A549 treated with DMSO at 1 μM for 4 hours (cell line): ENCODE results near the gene FFAR3. TPM values are rescaled to one million over a fixed set of nuclear protein-coding genes. Genes with fewer than 3 reads are reported as not detected.

Experiments used
- total RNA-seq: library from RNA; stranded (reverse); fragments of 200-300 nt; extraction: Qiagen RNA extraction; gene quantifications from 5 replicates; pipeline ENCODE4 v1.2.3, GENCODE V29; 2022; ENCODE audit warnings: low read depth

FFAR3 gene
- total RNA-seq = not detected in 5 replicates

DNA sequence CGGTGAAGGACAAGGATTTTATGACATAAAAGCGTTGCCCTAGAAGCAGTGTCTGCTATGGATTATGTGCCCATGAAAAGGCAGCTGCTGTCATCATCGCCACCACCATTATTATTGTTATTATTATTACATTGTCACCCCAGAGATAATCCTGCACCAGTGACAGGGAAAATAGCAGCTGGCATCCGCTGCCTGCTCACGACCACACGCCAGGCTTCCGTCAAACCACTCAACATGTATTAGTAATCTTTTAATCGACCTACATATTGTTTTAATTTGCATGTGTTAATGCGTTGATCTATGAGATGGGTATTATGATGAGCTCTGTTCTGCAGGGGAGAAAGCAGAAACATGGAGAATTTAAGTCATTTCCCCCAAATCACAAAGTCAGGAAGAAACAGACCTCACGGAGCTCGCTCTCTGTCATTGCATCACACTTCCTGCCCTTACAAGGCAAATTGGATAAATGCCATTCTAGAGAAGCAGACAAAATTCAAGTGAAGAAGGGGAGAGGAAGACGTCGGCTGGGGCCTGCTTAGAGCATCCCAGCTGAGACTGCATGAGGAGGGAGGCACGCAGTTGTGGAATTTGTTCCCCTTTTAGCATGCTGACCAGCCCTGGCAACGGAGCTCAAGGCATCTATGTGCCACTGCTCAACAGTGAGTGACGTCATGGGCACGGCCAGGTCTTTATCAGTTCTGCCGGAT is at the start of gene FFAR3:
FFAR3 (plus strand) TSS at position 594 of the 707 bp plus-strand sequence. CDS start 431 bp downstream, outside the sequence.

GRCh38 chr19:35328851-35329285 is 29.4 kb upstream of the FFAR3 start, which contains the start of gene CD22:
Gene CD22, plus strand, starts transcription at chr19:35329187. Its CDS starts 2,854 bp downstream, at chr19:35332041.

GRCh38 chr19:35347171-35347929 is 10.9 kb upstream of the FFAR3 start, which contains the start of gene FFAR1:
Gene FFAR1, plus strand, starts transcription at chr19:35347902. Its CDS starts 3,650 bp downstream, at chr19:35351552.

GRCh38 chr19:35370722-35371121 is 12.5 kb downstream of the FFAR3 start, which contains the start of gene GPR42:
Gene GPR42, plus strand, starts transcription at chr19:35371068. Its CDS starts 292 bp downstream, at chr19:35371360.

Other genes with a start within 250 kb of the FFAR3 start
- 0.13 to 0.17 TPM in 2 of 5 replicates, not detected in the others for gene FXYD3, start 242.6 kb upstream of the FFAR3 start, total RNA-seq
- gene LGI4, start 223.4 kb upstream of the FFAR3 start, total RNA-seq = 0.09 to 0.31 TPM (median 0.20 TPM) in 4 of 5 replicates, not detected in the other
- not detected in 5 replicates for gene FXYD1, start 219.6 kb upstream of the FFAR3 start, total RNA-seq
- 0.13 to 0.34 TPM (median 0.31 TPM) in 3 of 5 replicates, not detected in the others for gene FXYD7, start 215.2 kb upstream of the FFAR3 start, total RNA-seq
- 192 to 247 TPM (median 204 TPM) in 5 replicates for gene FXYD5, start 203.7 kb upstream of the FFAR3 start, total RNA-seq
- gene FAM187B, start 129.7 kb upstream of the FFAR3 start, total RNA-seq = not detected in 5 replicates
- 8.0 to 10.9 TPM (median 8.8 TPM) in 5 replicates for gene LSR, start 109.5 kb upstream of the FFAR3 start, total RNA-seq
- 118 to 169 TPM (median 142 TPM) in 5 replicates for gene USF2, start 89.5 kb upstream of the FFAR3 start, total RNA-seq
- 0.08 to 0.14 TPM in 2 of 5 replicates, not detected in the others for gene HAMP, start 75.9 kb upstream of the FFAR3 start, total RNA-seq
- not detected in 5 replicates for gene MAG, start 66.3 kb upstream of the FFAR3 start, total RNA-seq
- 0.51 to 1.6 TPM (median 0.63 TPM) in 5 replicates for gene CD22, start 29.3 kb upstream of the FFAR3 start, total RNA-seq
- not detected in 5 replicates for gene FFAR1, start 10.6 kb upstream of the FFAR3 start, total RNA-seq
- gene GPR42, start 12.6 kb downstream of the FFAR3 start, total RNA-seq = not detected in 5 replicates
- gene FFAR2, start 89.8 kb downstream of the FFAR3 start, total RNA-seq = 0.05 TPM in 1 of 5 replicates, not detected in the others
- not detected in 5 replicates for gene KRTDAP, start 132.0 kb downstream of the FFAR3 start, total RNA-seq
- gene DMKN, start 155.2 kb downstream of the FFAR3 start, total RNA-seq = 27.3 to 37.1 TPM (median 33.6 TPM) in 5 replicates
- 2.7 to 3.9 TPM (median 3.0 TPM) in 5 replicates for gene SBSN, start 169.9 kb downstream of the FFAR3 start, total RNA-seq
- not detected in 5 replicates for gene GAPDHS, start 175.0 kb downstream of the FFAR3 start, total RNA-seq
- 350 to 445 TPM (median 403 TPM) in 5 replicates for gene TMEM147, start 187.2 kb downstream of the FFAR3 start, total RNA-seq
- 0.10 TPM in 1 of 5 replicates, not detected in the others for gene ATP4A, start 205.2 kb downstream of the FFAR3 start, total RNA-seq
- gene PMIS2, start 227.7 kb downstream of the FFAR3 start, total RNA-seq = not detected in 5 replicates